ENCODE data around the gene RNFT2.

Gene RNFT2

GRCh38 chr12:116821291-116821690 is 83.2 kb downstream of the RNFT2 start:
- Histone ChIP-seq H3K9me3 (ENCODE audit: control insufficient read depth, insufficient read depth, low read depth, low read length) (no peaks in the 10 kb centered on the region), H3K4me1 (ENCODE audit: control insufficient read depth, insufficient read depth, low read length) (0 out of 2 replicates have a peak, but pooled peaks cover 3% of the 10 kb centered on the region), H3K27ac (ENCODE audit: extremely low read depth, low read depth, low read length) (no peak overlapping the region), H3K4me3 (ENCODE audit: low read depth, low read length) (no peak overlapping the region), H3K36me3 (ENCODE audit: control insufficient read depth in 2 of 2, insufficient read depth in 1 of 2, low read length in 2 of 2) (peaks cover 0 to 4% of the 10 kb centered on the region in 2 experiments; a peak in 1 of 3 replicates)
- ChIA-PET POLR2A (no interaction called here), CTCF (interaction anchor here (0.6 kb wide), 3 partner anchors 16 to 370 kb away, joined by 3 to 4 read pairs (median 3); no protein-coding TSS in a partner anchor)
- TF ChIP-seq ZNF324 (tag by site-specific recombination; IDR thresholded peaks at IDR 0.05) (no peak), ZNF354C (tag by site-specific recombination; IDR thresholded peaks at IDR 0.05; ENCODE audit: borderline replicate concordance, low read depth) (no peak), ZNF830 (tag by site-specific recombination; IDR thresholded peaks at IDR 0.05; ENCODE audit: low read depth) (no peak), ZNF692 (tag by site-specific recombination; IDR thresholded peaks at IDR 0.05) (no peak), KLF17 (tag by site-specific recombination; IDR thresholded peaks at IDR 0.05) (no peak), ZNF623 (tag by site-specific recombination; IDR thresholded peaks at IDR 0.05) (no peak)

- ChIA-PET CTCF (interaction anchor here (0.5 kb wide), 1 partner anchor 14 kb away, joined by 3 read pairs; no protein-coding TSS in a partner anchor), POLR2A (interaction anchor here (0.6 kb wide), 1 partner anchor 136 kb away, joined by 5 read pairs; no protein-coding TSS in a partner anchor)
- Histone ChIP-seq H3K4me3 (ENCODE audit: low read depth, low read length) (no peak overlapping the region), H3K27ac (ENCODE audit: extremely low read depth, low read depth, low read length) (no peak overlapping the region), H3K36me3 (ENCODE audit: control insufficient read depth in 2 of 2, insufficient read depth in 1 of 2, low read length in 2 of 2) (peaks cover 0 to 4% of the 10 kb centered on the region in 2 experiments; a peak in 1 of 3 replicates), H3K9me3 (ENCODE audit: control insufficient read depth, insufficient read depth, low read depth, low read length) (no peaks in the 10 kb centered on the region), H3K4me1 (ENCODE audit: control insufficient read depth, insufficient read depth, low read length) (no peaks in the 10 kb centered on the region)
- TF ChIP-seq ZNF18 (tag by site-specific recombination; IDR thresholded peaks at IDR 0.05) = no peak
- no peak for TF ChIP-seq INSM2 (tag by site-specific recombination; IDR thresholded peaks at IDR 0.05)
Measured at GRCh38 chr12:116827432-116827831, 89.3 kb downstream of the RNFT2 start.

- ChIA-PET POLR2A (no interaction called here), CTCF (interaction anchor here (0.5 kb wide), 1 partner anchor 373 kb away, joined by 3 read pairs; no protein-coding TSS in a partner anchor)
- Histone ChIP-seq H3K36me3 (ENCODE audit: control insufficient read depth in 2 of 2, insufficient read depth in 1 of 2, low read length in 2 of 2) (peaks cover 10 to 11% of the 10 kb centered on the region in 2 experiments; a peak in 2 of 3 replicates), H3K9me3 (ENCODE audit: control insufficient read depth, insufficient read depth, low read depth, low read length) (no peaks in the 10 kb centered on the region), H3K4me1 (ENCODE audit: control insufficient read depth, insufficient read depth, low read length) (no peaks in the 10 kb centered on the region), H3K27ac (ENCODE audit: extremely low read depth, low read depth, low read length) (no peak overlapping the region), H3K4me3 (ENCODE audit: low read depth, low read length) (no peak overlapping the region)
- no peak for TF ChIP-seq ZBTB44 (tag by site-specific recombination; IDR thresholded peaks at IDR 0.05)
- TF ChIP-seq PRDM10 (tag by site-specific recombination; IDR thresholded peaks at IDR 0.05) = no peak
- no peak for TF ChIP-seq ZNF785 (tag by site-specific recombination; IDR thresholded peaks at IDR 0.05)
- no peak for TF ChIP-seq ZIC2 (tag by site-specific recombination; IDR thresholded peaks at IDR 0.05)
- no peak for TF ChIP-seq ZNF610 (tag by site-specific recombination; IDR thresholded peaks at IDR 0.05; ENCODE audit: borderline replicate concordance)
- no peak for TF ChIP-seq ZNF248 (tag by site-specific recombination; IDR thresholded peaks at IDR 0.05)
- TF ChIP-seq ZNF560 (tag by site-specific recombination; IDR thresholded peaks at IDR 0.05; ENCODE audit: borderline replicate concordance) = no peak
Measured at GRCh38 chr12:116832353-116832752, 94.2 kb downstream of the RNFT2 start.
